Measurements from ENCODE around the gene DPEP2. TPM values are rescaled to one million over a fixed set of nuclear protein-coding genes. Genes with fewer than 3 reads are reported as not detected.
A peak's percentile ranks its signal among the peaks of the same experiment; 100 is the strongest.

Gene DPEP2
- total and polyA plus RNA-seq, 2 of the 13 experiments (the other 11 are each of a cell fraction or from before 2014, with no cell fraction given) = 0.18 TPM; not detected in 1

- TF ChIP-seq AHDC1 (CRISPR knock-in tag; IDR thresholded peaks at IDR 0.05; ENCODE audit: borderline replicate concordance) (peak; percentile 75), ZNF574 (CRISPR knock-in tag; IDR thresholded peaks at IDR 0.05) (peak; percentile 95), ETV5 (CRISPR knock-in tag; IDR thresholded peaks at IDR 0.05; ENCODE audit: borderline replicate concordance) (peak; percentile 60), SP4 (CRISPR knock-in tag; IDR thresholded peaks at IDR 0.05) (peak; percentile 75), SKI (IDR thresholded peaks at IDR 0.05; ENCODE audit: partially characterized antibody) (peak; percentile 68), PAF1 (CRISPR knock-in tag; IDR thresholded peaks at IDR 0.05) (no peak), CSRNP1 (CRISPR knock-in tag; IDR thresholded peaks at IDR 0.05) (peak; percentile 98; the same call in 1 of the 2 replicates), SMAD9 (CRISPR knock-in tag; IDR thresholded peaks at IDR 0.05) (no peak), IRF1 (CRISPR knock-in tag; IDR thresholded peaks at IDR 0.05; ENCODE audit: low read depth) (peak; percentile 25; the same call in 1 of the 2 replicates), YEATS4 (CRISPR knock-in tag; IDR thresholded peaks at IDR 0.05; ENCODE audit: borderline replicate concordance) (peak; percentile 96), ZNF17 (CRISPR knock-in tag; IDR thresholded peaks at IDR 0.05) (no peak), ZNF552 (CRISPR knock-in tag; IDR thresholded peaks at IDR 0.05; ENCODE audit: borderline replicate concordance) (no peak; the same call in 1 of the 2 replicates), ZNF44 (CRISPR knock-in tag; IDR thresholded peaks at IDR 0.05) (peak; percentile 87; the same call in 1 of the 2 replicates), TEAD3 (CRISPR knock-in tag; optimal IDR thresholded peaks at IDR 0.05; ENCODE audit: borderline replicate concordance) (peak; percentile 80), TERF1 (CRISPR knock-in tag; IDR thresholded peaks at IDR 0.05) (peak; percentile 69; the same call in 1 of the 2 replicates), XRCC5 (optimal IDR thresholded peaks at IDR 0.05; ENCODE audit: low read length) (peak; percentile 48)
Measured at GRCh38 chr16:68022728-68023537, 23.6 kb upstream of the DPEP2 start, which contains the start of the genes DDX28 and DUS2 (continued).

Measured in HepG2 (cell line).